Measurements from ENCODE around the gene PMPCA. TPM values are rescaled to one million over a fixed set of nuclear protein-coding genes. Genes with fewer than 3 reads are reported as not detected.
A peak's percentile ranks its signal among the peaks of the same experiment; 100 is the strongest.

PMPCA gene
- polyA plus RNA-seq, 5 donors = 42.6 to 55.4 (median 50.2) TPM

DNA sequence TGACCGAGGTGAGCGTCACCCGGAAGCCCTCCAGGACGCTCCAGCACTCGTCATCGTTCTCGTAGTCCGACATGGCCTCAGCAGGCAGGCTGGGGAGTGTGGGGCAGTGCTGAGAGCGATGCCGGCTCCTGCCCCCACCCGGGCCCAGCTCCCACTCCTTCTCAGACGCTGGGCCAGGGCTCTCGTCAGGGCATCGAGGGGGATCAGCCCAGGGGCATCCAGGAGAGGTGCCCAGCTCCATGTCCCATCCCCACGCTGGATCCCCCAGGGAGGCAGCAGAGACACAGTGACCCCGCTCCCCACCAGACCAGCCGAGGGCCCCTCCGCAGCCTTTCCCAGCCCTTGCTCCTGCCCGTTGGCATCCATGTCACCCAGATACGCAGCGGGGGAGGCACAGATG is 38.5 kb upstream of the PMPCA start:
- DNase-seq = no peak

DNA sequence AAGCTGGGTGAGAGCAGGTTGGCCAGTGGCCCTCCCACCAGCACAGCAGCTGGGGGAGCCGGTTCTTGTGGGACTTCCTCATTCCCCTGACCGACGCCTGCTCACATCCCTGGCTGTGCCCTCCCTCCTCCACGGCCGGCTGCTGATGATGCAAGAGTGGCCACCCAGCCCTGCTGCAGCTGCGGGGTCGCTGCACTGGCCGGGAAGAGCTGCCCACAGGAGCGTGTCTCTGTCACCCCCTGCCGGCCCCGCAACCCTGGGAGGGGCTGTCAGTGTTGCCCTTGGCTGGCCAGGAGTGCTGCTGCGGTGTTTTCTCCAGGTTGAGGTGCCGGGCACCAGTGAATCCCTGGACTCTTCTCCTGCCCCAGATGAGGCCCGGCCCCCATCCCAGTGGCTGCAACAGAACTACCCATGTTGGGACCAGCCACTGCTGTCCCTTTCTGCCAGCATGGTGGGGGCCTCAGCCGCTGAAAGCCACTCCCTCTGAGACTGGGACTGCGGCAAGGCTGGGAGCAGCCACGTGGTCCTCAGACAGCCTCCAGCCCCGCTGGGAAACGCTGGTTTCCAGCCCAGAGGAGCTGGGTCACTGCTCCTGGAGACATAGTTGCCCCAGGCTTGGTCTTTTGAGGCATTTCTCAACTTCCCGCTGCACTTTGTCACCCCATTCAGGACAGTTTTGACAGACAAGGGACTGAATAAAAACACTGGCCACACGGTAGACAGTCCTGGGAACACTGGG is 37.7 kb upstream of the PMPCA start:
- DNase-seq = peak; percentile 48 to 60

DNA sequence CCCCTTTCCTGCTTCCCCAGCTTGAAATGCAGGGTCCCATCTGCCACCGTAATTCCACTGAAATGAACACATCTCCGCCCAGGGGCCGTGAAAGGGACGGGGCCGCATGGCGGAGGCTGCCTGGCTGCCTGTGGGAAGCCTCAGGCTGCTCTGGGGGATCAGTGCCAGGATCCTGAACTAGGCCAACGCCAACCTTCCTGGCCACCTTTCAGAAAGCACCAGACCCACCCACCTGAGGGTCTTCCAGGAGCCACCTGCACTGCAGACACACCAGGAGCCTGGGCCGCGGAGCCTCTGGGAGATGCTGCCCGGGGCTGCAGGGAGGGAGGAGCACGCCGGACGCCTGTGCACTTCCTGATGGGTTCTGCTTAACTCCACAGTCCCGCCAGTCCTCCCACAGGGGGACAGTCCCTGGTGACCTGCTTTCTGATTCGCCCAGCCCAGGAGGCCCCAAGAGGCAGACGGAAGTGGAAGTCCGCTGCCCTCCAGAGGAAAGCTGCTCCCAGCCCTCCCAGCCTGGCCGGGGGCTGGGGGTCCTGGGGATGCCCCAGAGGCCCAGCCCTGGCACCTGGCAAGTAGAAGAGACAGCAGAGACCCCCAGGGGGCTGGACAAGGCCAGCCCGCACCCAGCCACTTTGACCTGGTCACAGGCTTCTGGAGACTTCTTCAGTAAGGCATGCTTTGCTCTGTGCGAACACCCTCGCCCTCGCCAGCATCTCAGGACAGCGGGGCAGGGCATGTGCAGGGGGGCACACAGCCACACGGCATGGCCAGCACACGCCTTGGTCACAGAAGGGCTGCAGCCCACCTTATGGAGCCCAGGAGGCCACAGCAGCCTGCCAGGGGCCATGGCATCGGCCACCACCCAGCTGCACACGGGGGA is 36.9 kb upstream of the PMPCA start, which contains the start of gene CARD9:
TSS of gene CARD9 (minus strand) at position 370 of the 883 bp plus-strand sequence. CDS start 1,591 bp downstream, outside the sequence.
- no peak for DNase-seq

- DNase-seq = no peak
Measured at GRCh38 chr9:136374183-136374575, 36.3 kb upstream of the PMPCA start.

DNA sequence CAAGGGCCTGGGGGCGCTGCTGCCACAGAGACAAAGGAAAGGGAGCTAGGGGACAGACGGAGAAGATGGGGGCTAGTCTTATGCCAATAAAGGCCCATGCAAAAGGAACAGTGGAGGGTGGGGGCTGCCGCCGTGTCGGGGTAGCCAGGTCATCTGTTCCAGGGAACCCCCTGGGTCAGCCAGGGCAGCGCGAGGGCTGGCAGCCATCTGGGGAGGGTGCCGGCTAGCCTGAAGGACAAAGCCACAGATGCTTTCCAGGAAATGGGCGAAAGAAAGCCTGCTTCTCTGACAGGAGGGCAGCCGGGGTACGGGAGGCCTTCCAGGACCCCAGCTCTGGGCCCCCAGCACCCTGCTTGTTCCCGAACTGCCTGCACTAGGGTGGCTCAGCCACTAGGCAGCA is 35.4 kb upstream of the PMPCA start:
- no peak for DNase-seq

DNA sequence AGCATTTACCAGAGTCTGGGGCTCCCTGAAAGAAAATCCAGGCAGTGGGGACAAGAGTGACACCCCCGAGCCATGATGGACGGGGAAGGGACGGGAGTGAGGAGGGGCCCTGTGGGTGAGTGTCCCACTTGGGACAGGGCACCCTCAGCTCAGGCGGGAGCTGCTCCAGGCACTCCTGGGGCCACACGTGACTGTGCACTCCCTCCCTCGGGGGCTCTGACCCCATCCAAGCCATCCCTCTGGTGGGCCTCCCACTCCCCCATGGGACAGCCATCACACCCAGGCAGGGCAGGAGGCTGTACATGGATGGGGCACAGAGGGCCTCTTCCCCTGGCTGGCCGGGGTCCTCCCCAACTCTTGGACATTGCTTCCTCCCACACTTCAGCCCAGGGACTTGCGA is 34.0 kb upstream of the PMPCA start:
- no peak for DNase-seq

DNA sequence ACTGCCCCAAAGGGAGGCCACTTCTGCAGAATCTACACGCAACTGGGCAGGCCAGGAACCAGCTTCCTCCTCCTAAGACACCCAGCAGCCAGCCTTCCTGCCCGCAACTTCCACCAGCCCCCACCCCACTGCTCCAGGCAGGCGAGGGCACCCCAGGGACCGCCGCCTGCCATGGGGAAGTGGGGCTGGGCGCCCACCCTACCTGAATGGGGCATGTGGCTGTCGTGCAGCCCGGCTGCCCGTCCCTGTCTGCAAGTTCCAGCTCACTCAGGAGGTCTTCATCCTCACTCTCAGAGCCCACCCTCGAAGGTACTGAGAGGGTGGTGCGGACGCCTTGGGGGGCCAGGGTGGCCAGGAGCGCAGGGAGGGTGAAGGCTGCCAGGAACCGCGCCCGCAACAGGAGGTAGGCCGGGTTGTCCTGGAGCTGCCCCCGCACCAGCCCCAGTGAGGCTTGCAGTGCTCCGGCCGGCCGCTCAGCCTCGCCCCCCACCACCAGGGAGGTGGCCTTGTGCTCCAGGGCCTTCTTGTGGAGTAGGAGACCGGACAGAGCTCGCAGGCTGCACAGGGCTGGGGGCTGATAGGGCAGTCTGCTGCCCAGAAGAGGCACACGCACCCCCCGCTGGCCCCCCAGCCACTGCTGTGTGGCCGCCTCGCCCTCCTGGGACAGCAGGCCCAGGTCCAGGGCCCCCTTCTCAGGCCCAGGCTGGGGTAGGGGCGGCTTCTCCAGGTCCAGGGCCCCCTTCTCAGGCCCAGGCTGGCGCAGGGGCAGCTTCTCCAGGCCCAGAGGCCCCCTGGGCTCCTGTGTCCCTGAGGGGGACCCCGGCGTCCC is 32.9 kb upstream of the PMPCA start:
- DNase-seq = no peak

- no peak for DNase-seq
Measured at GRCh38 chr9:136378170-136379002, 32.1 kb upstream of the PMPCA start.

DNA sequence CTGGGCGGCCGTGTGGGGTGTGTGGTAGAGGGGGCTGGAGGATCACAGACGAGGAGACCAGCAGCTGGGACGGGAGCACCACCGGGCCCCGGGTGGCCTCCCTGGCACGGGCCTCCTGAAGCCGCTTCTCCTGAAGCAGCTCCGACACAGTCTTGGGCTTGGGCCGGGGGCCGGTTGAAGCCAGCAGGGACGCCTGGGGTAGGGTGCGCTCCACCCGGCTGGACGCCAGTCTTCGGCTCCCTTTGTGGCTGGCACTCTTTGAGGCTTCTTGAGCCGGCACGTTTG is 31.5 kb upstream of the PMPCA start:
- no peak for DNase-seq

DNA sequence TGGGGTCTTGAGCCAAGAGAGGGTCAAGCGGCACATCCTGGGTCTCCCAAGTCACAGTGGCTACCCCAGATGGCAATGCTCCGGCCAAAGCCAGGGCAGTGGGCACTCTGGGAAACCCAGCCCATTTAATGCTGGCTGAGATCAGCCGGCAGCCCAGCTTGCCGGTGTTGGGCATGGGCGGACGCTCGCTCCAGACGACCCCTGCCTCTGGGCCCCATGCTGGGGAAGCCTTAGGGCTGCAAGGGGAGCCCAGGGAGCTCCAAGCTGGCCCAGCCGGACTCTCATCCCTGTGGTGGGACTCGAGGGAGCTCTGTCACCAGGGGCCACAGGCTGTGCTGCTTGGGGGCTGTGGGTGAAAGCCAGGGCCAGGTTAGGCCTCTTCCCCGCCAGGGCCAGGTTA is 31.1 kb upstream of the PMPCA start:
- DNase-seq = no peak

DNA sequence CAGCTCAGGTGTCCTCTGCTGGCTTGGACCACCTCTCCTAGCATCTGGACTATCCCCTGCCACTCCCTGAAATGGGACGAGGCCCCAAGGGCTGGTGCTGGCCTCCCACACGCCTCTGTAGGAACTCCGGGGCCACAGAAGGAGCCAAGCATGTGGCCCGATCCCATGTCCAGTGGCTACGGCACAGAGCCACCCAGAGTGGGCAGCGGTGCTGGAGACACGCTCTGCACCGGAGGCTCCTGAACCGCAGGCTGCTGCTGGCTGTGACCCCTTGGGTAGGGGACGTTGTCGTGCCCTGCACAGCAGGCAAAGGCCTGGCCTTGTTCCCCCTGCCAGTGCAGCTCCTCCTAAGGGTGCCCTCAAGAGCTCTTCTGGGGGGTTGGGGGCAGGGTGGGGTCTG is 30.6 kb upstream of the PMPCA start:
- DNase-seq = no peak

DNA sequence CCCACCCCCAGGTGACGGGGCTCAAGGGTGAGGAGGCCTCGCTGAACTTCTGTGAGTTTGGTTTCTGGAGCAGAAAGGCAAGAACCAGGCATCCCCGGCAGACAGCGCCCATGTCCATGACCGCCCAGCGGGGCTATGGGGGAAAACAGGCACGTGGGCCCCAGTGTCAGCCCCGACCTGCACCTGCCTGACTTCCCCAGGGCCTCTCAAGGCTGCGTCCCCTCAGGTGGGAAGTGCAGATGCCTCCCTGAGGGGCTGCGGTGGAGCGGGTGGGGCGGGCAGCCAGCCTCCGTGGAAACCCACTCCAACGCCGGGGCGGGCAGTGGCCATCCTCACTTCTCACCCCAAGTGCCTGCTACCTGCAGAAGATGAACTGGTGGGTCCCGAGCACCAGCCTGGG is 30.1 kb upstream of the PMPCA start:
- no peak for DNase-seq

GRCh38 chr9:136381311-136381710 is 29.1 kb upstream of the PMPCA start:
- no peak for DNase-seq

- no peak for DNase-seq
Measured at GRCh38 chr9:136381966-136382513, 28.4 kb upstream of the PMPCA start.

DNA sequence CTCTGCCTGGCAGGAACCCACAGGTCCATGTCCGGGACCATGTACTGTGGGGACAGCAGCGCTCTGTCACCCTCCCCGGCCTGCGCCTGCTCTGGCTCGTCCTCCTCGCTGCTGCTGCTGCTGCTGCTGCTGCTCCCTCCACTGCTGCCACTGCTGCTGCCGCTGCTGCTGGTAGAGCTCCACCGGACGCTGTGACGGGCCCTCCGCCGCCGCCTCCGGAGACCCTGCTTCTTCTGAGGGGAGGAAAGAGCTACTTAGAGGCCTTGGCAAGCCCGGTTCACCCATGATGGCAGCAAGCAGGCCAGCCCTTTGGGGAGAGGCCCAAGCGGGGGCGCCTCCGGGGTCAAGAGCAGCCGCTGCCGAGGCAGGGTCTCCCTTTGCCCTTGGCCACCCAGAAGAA is 27.0 kb upstream of the PMPCA start:
- no peak for DNase-seq

DNA sequence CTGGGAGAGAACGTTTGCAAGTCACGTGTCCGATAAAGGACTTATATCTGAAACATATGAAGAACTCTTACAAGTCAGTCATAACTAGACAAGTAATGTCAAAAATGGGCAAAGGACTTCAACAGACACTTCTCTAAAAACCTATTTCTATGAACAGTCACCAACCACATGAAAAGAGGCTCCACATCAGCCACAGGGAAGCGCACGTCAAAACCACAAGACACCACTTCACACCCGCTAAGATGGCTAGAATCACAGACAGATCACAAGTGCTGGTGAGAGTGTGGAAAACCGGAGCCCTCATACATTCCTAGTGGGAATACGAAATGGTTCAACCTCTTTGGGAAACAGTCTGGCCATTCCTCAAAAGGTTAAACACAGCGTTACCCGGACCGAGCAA is 25.4 kb upstream of the PMPCA start:
- DNase-seq = no peak

GRCh38 chr9:136386018-136386417 is 24.4 kb upstream of the PMPCA start:
- DNase-seq = no peak

DNA sequence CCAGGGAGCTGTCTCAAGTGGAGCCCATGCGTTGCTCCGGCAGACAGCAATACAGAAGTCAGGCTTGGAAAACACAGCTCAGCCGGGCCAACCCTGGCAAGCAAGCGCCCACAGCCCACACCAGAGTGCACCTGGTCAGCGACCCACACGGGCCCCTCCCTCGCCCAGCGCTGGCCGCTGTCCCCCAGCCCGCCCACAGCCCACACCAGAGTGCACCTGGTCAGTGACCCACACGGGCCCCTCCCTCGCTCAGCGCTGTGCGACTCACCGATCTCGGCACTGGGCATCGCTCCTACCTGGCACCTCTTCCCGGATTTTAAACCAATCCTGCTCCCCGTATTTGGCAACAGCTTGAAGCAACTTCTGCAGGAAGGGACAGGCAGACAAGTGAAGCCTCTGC is 23.2 kb upstream of the PMPCA start:
- no peak for DNase-seq

- DNase-seq = no peak
Measured at GRCh38 chr9:136389396-136389795, 21.1 kb upstream of the PMPCA start.

DNA sequence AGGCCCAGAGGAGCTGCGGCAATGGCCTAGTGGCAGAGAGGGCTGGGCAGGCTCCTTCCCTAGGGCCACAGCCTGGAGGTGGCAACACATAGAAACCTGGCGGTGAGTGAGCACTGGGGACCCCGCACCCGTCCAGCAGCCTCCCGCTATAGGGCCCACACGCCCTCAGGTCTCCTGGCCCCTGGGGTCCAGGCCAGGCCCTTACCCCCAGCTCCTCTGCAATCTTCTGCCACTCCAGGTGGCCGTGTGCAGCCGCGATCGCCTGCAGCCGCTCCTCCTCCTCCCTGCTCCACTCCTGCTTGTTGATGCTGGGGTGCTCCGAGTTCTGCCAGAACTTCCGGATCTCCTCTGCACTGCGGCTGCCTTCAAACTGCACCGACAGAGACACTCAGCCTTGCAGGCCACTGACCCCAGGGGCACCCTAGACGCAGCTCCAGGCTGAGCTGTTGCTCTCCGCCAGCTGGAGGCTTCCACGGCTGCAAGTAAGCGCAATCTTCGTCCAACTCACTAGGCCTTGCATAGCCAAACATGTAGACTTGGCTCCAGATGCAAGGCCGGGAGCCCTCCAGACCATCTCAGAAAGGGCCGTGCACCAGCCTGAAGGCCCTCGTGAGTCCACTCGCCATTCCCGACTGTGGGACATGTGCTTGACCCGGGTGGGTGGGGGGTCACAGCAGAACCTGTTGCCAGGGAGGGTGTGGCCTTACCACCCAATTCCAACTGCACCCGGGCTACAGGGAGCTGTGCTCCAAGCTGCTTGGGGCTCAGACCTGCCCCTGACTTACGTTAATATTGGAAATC is 18.5 kb upstream of the PMPCA start:
- DNase-seq = no peak

Measured in right lung (tissue), 5 donors.